Vagina (tissue), 2 donors: ENCODE data around the gene MSL2.

Source experiments
- POLR2A ChIP-seq, 2 donors: fragments of 450-650 bp; IDR thresholded peaks; one replicate each; pipeline ENCODE4 v1.6.1; 2017; ENCODE audit warnings: antibody characterized with exemption in 2 of 2, mild to moderate bottlenecking in 2 of 2, moderate library complexity in 2 of 2
- POLR2AphosphoS5 ChIP-seq, 2 donors: sonication (generic); formaldehyde crosslinking; IDR thresholded peaks; one replicate each; pipeline ENCODE4 v1.9.0; 2017; ENCODE audit warnings: antibody characterized with exemption in 2 of 2, mild to moderate bottlenecking in 2 of 2, low read depth in 1 of 2; ENCODE audit not compliant: insufficient read depth in 1 of 2
- TF ChIP-seq, protein P1 (sequence below), 3 experiments: fragments of 450-650 bp in 2 of 3; fragments of 200-600 bp in 1 of 3; sonication (generic) in 1 of 3; IDR thresholded peaks; one replicate each; pipeline ENCODE4 v1.5.1; 2017 to 2019; ENCODE audit warnings: antibody characterized with exemption in 3 of 3, mild to moderate bottlenecking in 2 of 3, moderate library complexity in 2 of 3

DNA sequence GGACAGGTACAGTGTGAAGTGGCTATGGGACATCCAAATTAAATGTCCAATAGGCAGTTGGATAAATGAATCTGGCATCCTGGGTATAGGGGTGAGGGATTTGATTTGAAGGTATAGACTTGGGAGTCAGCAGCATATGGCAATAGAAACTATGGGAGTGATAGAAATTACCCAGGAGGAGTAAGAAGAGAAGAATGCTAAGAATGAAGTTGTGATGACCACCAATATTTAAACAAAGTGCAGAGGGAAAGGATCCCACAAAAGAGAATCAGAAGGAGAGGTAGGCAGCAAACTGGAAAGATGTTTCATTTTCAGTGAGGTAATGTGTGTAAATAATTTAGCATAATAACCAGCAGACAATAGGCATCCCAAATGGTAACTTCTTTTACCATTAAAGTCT lies 13.8 kb upstream of the MSL2 start:
- no peak for TF ChIP-seq POLR2A (IDR thresholded peaks at IDR 0.05)
- TF ChIP-seq, protein P1, sequence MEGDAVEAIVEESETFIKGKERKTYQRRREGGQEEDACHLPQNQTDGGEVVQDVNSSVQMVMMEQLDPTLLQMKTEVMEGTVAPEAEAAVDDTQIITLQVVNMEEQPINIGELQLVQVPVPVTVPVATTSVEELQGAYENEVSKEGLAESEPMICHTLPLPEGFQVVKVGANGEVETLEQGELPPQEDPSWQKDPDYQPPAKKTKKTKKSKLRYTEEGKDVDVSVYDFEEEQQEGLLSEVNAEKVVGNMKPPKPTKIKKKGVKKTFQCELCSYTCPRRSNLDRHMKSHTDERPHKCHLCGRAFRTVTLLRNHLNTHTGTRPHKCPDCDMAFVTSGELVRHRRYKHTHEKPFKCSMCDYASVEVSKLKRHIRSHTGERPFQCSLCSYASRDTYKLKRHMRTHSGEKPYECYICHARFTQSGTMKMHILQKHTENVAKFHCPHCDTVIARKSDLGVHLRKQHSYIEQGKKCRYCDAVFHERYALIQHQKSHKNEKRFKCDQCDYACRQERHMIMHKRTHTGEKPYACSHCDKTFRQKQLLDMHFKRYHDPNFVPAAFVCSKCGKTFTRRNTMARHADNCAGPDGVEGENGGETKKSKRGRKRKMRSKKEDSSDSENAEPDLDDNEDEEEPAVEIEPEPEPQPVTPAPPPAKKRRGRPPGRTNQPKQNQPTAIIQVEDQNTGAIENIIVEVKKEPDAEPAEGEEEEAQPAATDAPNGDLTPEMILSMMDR (IDR thresholded peaks at IDR 0.05), result no peak
- TF ChIP-seq POLR2AphosphoS5 (IDR thresholded peaks at IDR 0.05; ENCODE audit: insufficient read depth in 1 of 2, low read depth in 1 of 2), result no peak
